ENCODE results near the gene RPL34. TPM values are rescaled to one million over a fixed set of nuclear protein-coding genes. Genes with fewer than 3 reads are reported as not detected.

Gene RPL34
- total and polyA plus RNA-seq, 2 of the 8 experiments (the other 6 are each of a cell fraction or from before 2014, with no cell fraction given), result 1,430 to 2,987 TPM

DNA sequence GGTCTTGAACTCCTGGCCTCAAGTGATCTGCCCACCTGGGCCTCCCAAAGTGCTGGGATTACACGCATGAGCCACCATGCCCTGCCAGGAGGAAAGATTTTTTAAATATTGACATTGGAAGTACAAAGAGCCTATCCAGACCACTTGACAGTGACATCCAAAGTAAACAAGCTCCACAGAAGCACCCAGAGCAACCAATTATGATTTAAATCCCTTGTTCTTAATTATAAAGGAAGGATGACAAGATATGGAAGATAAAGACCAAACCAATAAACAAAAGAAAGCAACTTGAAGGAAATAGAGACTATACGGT lies 27.7 kb upstream of the RPL34 start:
- Histone ChIP-seq H3K18ac (ENCODE audit: extremely low read depth, low read length) (no peak overlapping the region), H3K4me1 (replicated peaks in 1 of 4; ENCODE audit: control insufficient read depth in 3 of 4, insufficient read depth in 4 of 4, low read length in 3 of 4) (no peaks in the 10 kb centered on the region; a peak in 1 of 7 replicates), H3K4ac (replicated peaks; ENCODE audit: insufficient read length, low read depth, low read length) (no peak overlapping the region), H2BK5ac (ENCODE audit: low read depth, low read length) (no peak overlapping the region), H2BK12ac (ENCODE audit: low read depth, low read length) (no peak overlapping the region), H3K79me1 (ENCODE audit: low read depth, low read length) (no peaks in the 10 kb centered on the region), H3K27me3 (replicated peaks in 1 of 4; ENCODE audit: control insufficient read depth in 3 of 4, extremely low read depth in 1 of 4, insufficient read depth in 3 of 4, low read length in 3 of 4) (peaks cover 0 to 6% (median 2%) of the 10 kb centered on the region in 4 experiments; a peak in 5 of 7 replicates), H3K27ac (ENCODE audit: low read depth, low read length) (no peak overlapping the region), H2BK15ac (ENCODE audit: low read length) (no peak overlapping the region), H3K23me2 (ENCODE audit: low read depth, low read length) (no peaks in the 10 kb centered on the region), H2AK5ac (ENCODE audit: low read depth, low read length) (no peak overlapping the region), H2BK20ac (ENCODE audit: low read length) (no peak overlapping the region), H3K36me3 (ENCODE audit: control insufficient read depth in 2 of 4, insufficient read depth in 4 of 4, low read length in 3 of 4) (no peaks in the 10 kb centered on the region), H3K9me3 (ENCODE audit: insufficient read depth in 2 of 2, low read depth in 1 of 2, low read length in 1 of 2) (no peaks in the 10 kb centered on the region), H3K14ac (ENCODE audit: insufficient read length) (no peak overlapping the region), H2BK120ac (replicated peaks; ENCODE audit: low read depth, low read length) (no peak overlapping the region), H3K23ac (ENCODE audit: insufficient read length) (no peak overlapping the region), H4K91ac (replicated peaks; ENCODE audit: insufficient read length, low read length) (no peak overlapping the region), H3K56ac (replicated peaks; ENCODE audit: insufficient read length, low read depth, low read length) (no peak overlapping the region), H3K4me3 (ENCODE audit: extremely low read depth in 1 of 4, insufficient read depth in 2 of 4, low read depth in 3 of 4, low read length in 4 of 4) (no peak overlapping the region), H3K9ac (replicated peaks in 1 of 4; ENCODE audit: extremely low read depth in 1 of 4, low read depth in 3 of 4, low read length in 3 of 4) (no peak overlapping the region), H3K79me2 (ENCODE audit: control insufficient read depth in 1 of 2, insufficient read depth in 2 of 2, low read length in 2 of 2) (no peaks in the 10 kb centered on the region), H4K8ac (ENCODE audit: extremely low read depth, insufficient read depth, low read length) (no peak overlapping the region), H3K4me2 (ENCODE audit: insufficient read depth in 1 of 2, low read depth in 2 of 2, low read length in 2 of 2) (no peak overlapping the region), H4K20me1 (replicated peaks in 1 of 2; ENCODE audit: control insufficient read depth in 1 of 2, insufficient read depth in 2 of 2, low read length in 2 of 2) (no peaks in the 10 kb centered on the region), H2AFZ (ENCODE audit: low read length) (no peak overlapping the region), H4K5ac (ENCODE audit: insufficient read length, low read depth, low read length) (no peak overlapping the region)
- DNase-seq (ENCODE audit: low read depth in 1 of 2, low spot score in 2 of 2), result no peak
- POLR2A ChIA-PET (ENCODE audit: partially characterized antibody), result interaction anchor here (2.2 to 2.5 kb wide), 2 partner anchors 10 to 28 kb away, joined by 6 to 16 read pairs; partner anchors contain the start of gene RPL34
- WGBS, 2 experiments (ENCODE audit: extremely low coverage in 1 of 2, insufficient coverage in 1 of 2, insufficient read length in 1 of 2, insufficient replicate concordance in 2 of 2, low coverage in 1 of 2, low lambda C conversion rate in 2 of 2, missing lambda C conversion rate in 1 of 2), result 14% methylated on average over 2 of the region's 2 CpGs; no CpG with 5 or more reads in 1 of the 2 experiments
- no peak for FAIRE-seq
- CTCF ChIA-PET (ENCODE audit: partially characterized antibody), result interaction anchor here (0.6 to 1.0 kb wide), 3 partner anchors 28 to 532 kb away, joined by 3 to 4 read pairs (median 3); partner anchors contain the start of gene RPL34
- TF ChIP-seq SIX5 (IDR thresholded peaks at IDR 0.05; ENCODE audit: low read depth, low read length), result no peak
- no peak for TF ChIP-seq KDM1A (IDR thresholded peaks at IDR 0.05; ENCODE audit: borderline replicate concordance, low read length)
- no peak for TF ChIP-seq MAFK (IDR thresholded peaks at IDR 0.05; ENCODE audit: low read depth, low read length)
- TF ChIP-seq CHD2 (IDR thresholded peaks at IDR 0.05; ENCODE audit: low read length), result no peak
- TF ChIP-seq SUZ12 (IDR thresholded peaks at IDR 0.05; ENCODE audit: low read length), result no peak
- TF ChIP-seq TAF1 (IDR thresholded peaks at IDR 0.05; ENCODE audit: low read depth, low read length), result no peak
- no peak for TF ChIP-seq ASH2L (IDR thresholded peaks at IDR 0.05; ENCODE audit: low read length)
- TF ChIP-seq NRF1 (IDR thresholded peaks at IDR 0.05; ENCODE audit: low read depth, low read length), result no peak
- no peak for TF ChIP-seq RAD21 (IDR thresholded peaks at IDR 0.05 in 1 of 2, conservative IDR thresholded peaks at IDR 0.05 in 1 of 2; ENCODE audit: low read depth in 2 of 2, low read length in 2 of 2)
- no peak for TF ChIP-seq POU5F1 (IDR thresholded peaks at IDR 0.05; ENCODE audit: low read depth, low read length)
- no peak for TF ChIP-seq SP1 (IDR thresholded peaks at IDR 0.05; ENCODE audit: low read depth, low read length)
- TF ChIP-seq RNF2 (IDR thresholded peaks at IDR 0.05; ENCODE audit: borderline replicate concordance, low read depth, low read length, missing control alignments, poor library complexity, severe bottlenecking), result no peak
- TF ChIP-seq CTBP2 (IDR thresholded peaks at IDR 0.05; ENCODE audit: borderline replicate concordance, insufficient read depth, insufficient read length, low read length), result no peak
- no peak for TF ChIP-seq JUND (IDR thresholded peaks at IDR 0.05; ENCODE audit: low read length)
- no peak for TF ChIP-seq POLR2A (IDR thresholded peaks at IDR 0.05; ENCODE audit: control extremely low read depth in 1 of 2, low read depth in 2 of 2, low read length in 2 of 2)
- no peak for TF ChIP-seq POLR2AphosphoS5 (IDR thresholded peaks at IDR 0.05; ENCODE audit: low read depth, low read length)

Data from H1 (cell line).